H1 (cell line): Measurements from ENCODE around the gene CENATAC.

Experiments used
- ATF3 ChIP-seq: IDR thresholded peaks from 2 replicates; pipeline ENCODE4 v1.6.1; 2011; ENCODE audit warnings: low read depth, mild to moderate bottlenecking, low read length; ENCODE audit not compliant: insufficient read depth
- BACH1 ChIP-seq: IDR thresholded peaks from 2 replicates; pipeline ENCODE4 v1.6.1; 2012; ENCODE audit warnings: low read length, improper control_type of control experiment
- BRCA1 ChIP-seq: IDR thresholded peaks from 2 replicates; pipeline ENCODE4 v1.6.1; 2012; ENCODE audit warnings: low read depth, low read length, improper control_type of control experiment
- CREB1 ChIP-seq: IDR thresholded peaks from 2 replicates; pipeline ENCODE4 v1.6.1; 2012; ENCODE audit warnings: inconsistent platforms
- EP300 ChIP-seq, 2 experiments: IDR thresholded peaks; 1 replicate in 1 of 2; 2 replicates in 1 of 2; pipeline ENCODE4 v1.6.1; 2011 to 2012; ENCODE audit warnings: low read depth in 2 of 2, low read length in 2 of 2, mild to moderate bottlenecking in 2 of 2, borderline replicate concordance in 1 of 2, inconsistent platforms in 1 of 2, moderate library complexity in 1 of 2
- HDAC2 ChIP-seq, 2 experiments: fragments of 300-600 bp in 1 of 2; sonication (generic) in 1 of 2; IDR thresholded peaks; 2 replicates each; pipeline ENCODE4 v1.6.1; 2011 to 2012; ENCODE audit warnings: low read depth in 2 of 2, low read length in 2 of 2, mild to moderate bottlenecking in 2 of 2, moderate library complexity in 2 of 2, borderline replicate concordance in 1 of 2, inconsistent platforms in 1 of 2
- MAX ChIP-seq: IDR thresholded peaks from 2 replicates; pipeline ENCODE4 v1.6.1; 2012; ENCODE audit warnings: inconsistent platforms
- POLR2A ChIP-seq, 2 experiments: IDR thresholded peaks; 1 replicate in 1 of 2; 2 replicates in 1 of 2; pipeline ENCODE4 v1.6.1; 2011; ENCODE audit warnings: low read depth in 2 of 2, low read length in 2 of 2, mild to moderate bottlenecking in 2 of 2; ENCODE audit errors: control extremely low read depth in 1 of 2
- POLR2AphosphoS5 ChIP-seq: IDR thresholded peaks from 2 replicates; pipeline ENCODE4 v1.6.1; 2011; ENCODE audit warnings: low read depth, low read length
- SIN3A ChIP-seq, 2 experiments: IDR thresholded peaks in 1 of 2; conservative IDR thresholded peaks in 1 of 2; 2 replicates each; pipeline ENCODE4 v1.6.1; 2011 to 2012; ENCODE audit warnings: low read length in 2 of 2, improper control_type of control experiment in 1 of 2, low read depth in 1 of 2, mild to moderate bottlenecking in 1 of 2
- TAF1 ChIP-seq: IDR thresholded peaks from 2 replicates; pipeline ENCODE4 v1.6.1; 2011; ENCODE audit warnings: mild to moderate bottlenecking, low read depth, low read length
- TBP ChIP-seq: IDR thresholded peaks from 2 replicates; pipeline ENCODE4 v1.6.1; 2011; ENCODE audit warnings: low read depth, low read length, improper control_type of control experiment
- TF ChIP-seq, protein P1 (sequence below), 3 experiments: IDR thresholded peaks; 1 replicate in 2 of 3; 2 replicates in 1 of 3; pipeline versions ENCODE4 v1.5.1 to v1.6.1; 2011; ENCODE audit warnings: low read length in 3 of 3, mild to moderate bottlenecking in 3 of 3, inconsistent platforms in 2 of 3, low read depth in 1 of 3, moderate library complexity in 1 of 3; ENCODE audit not compliant: insufficient read depth in 1 of 3; ENCODE audit errors: control extremely low read depth in 1 of 3

GRCh38 chr11:119034813-119035212 lies 36.9 kb downstream of the CENATAC start:
- no peak for TF ChIP-seq MAX
- no peak for TF ChIP-seq TAF1
- no peak for TF ChIP-seq ATF3
- no peak for TF ChIP-seq TBP
- TF ChIP-seq, protein P1, sequence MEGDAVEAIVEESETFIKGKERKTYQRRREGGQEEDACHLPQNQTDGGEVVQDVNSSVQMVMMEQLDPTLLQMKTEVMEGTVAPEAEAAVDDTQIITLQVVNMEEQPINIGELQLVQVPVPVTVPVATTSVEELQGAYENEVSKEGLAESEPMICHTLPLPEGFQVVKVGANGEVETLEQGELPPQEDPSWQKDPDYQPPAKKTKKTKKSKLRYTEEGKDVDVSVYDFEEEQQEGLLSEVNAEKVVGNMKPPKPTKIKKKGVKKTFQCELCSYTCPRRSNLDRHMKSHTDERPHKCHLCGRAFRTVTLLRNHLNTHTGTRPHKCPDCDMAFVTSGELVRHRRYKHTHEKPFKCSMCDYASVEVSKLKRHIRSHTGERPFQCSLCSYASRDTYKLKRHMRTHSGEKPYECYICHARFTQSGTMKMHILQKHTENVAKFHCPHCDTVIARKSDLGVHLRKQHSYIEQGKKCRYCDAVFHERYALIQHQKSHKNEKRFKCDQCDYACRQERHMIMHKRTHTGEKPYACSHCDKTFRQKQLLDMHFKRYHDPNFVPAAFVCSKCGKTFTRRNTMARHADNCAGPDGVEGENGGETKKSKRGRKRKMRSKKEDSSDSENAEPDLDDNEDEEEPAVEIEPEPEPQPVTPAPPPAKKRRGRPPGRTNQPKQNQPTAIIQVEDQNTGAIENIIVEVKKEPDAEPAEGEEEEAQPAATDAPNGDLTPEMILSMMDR (IDR thresholded peaks at IDR 0.05; ENCODE audit: control extremely low read depth in 1 of 3, insufficient read depth in 1 of 3, low read depth in 1 of 3, low read length in 3 of 3), result no peak
- no peak for TF ChIP-seq EP300 (IDR thresholded peaks at IDR 0.05; ENCODE audit: borderline replicate concordance in 1 of 2, low read depth in 2 of 2, low read length in 2 of 2)
- TF ChIP-seq POLR2AphosphoS5, result no peak
- no peak for TF ChIP-seq CREB1
- no peak for TF ChIP-seq SIN3A (conservative IDR thresholded peaks at IDR 0.05 in 1 of 2, IDR thresholded peaks at IDR 0.05 in 1 of 2; ENCODE audit: low read depth in 1 of 2, low read length in 2 of 2)
- TF ChIP-seq BACH1, result no peak
- TF ChIP-seq HDAC2 (IDR thresholded peaks at IDR 0.05; ENCODE audit: borderline replicate concordance in 1 of 2, low read depth in 2 of 2, low read length in 2 of 2), result no peak
- TF ChIP-seq BRCA1, result no peak
- no peak for TF ChIP-seq POLR2A (IDR thresholded peaks at IDR 0.05; ENCODE audit: control extremely low read depth in 1 of 2, low read depth in 2 of 2, low read length in 2 of 2)
